GM21576 (cell line): Measurements from ENCODE around the gene CT45A3.
A peak's percentile ranks its signal among the peaks of the same experiment; 100 is the strongest.
"Not testable (repeated sequence)": the region's sequence is repeated elsewhere in the genome, so short reads cannot be mapped to it uniquely, and the experiment has no call there.

Experiments used
- ATAC-seq: cut with Tn5 transposase; IDR thresholded peaks from one replicate; pipeline ENCODE4 v1.9.1; 2021; ENCODE audit warnings: mild to moderate bottlenecking, moderate library complexity; ENCODE audit not compliant: unreplicated experiment

CT45A3 gene, protein sequence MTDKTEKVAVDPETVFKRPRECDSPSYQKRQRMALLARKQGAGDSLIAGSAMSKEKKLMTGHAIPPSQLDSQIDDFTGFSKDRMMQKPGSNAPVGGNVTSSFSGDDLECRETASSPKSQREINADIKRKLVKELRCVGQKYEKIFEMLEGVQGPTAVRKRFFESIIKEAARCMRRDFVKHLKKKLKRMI

DNA sequence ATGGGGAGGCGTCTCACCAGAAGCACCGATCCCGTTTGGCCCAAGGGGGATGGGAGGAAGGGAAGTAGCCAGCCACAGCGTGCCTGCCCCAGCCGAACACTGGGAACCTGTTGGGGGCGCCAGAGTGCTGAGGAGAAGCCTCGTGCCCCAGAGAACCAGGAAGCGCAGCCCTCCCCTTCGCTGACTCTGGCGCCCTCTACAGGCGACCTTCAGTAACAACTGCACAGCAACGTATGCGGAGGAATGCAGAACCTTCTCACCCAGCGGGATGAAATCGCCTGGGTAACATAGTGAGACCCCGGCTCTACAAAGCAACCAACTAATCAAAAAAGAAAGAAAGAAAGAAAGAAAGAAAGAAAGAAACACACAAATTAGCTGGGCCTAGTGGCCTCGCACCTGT is at the start of gene CT45A3:
Gene CT45A3, minus strand, starts transcription at position 101 of the 400 bp plus-strand sequence. CDS start 3,747 bp downstream, outside the sequence.
- not testable (repeated sequence) for ATAC-seq

DNA sequence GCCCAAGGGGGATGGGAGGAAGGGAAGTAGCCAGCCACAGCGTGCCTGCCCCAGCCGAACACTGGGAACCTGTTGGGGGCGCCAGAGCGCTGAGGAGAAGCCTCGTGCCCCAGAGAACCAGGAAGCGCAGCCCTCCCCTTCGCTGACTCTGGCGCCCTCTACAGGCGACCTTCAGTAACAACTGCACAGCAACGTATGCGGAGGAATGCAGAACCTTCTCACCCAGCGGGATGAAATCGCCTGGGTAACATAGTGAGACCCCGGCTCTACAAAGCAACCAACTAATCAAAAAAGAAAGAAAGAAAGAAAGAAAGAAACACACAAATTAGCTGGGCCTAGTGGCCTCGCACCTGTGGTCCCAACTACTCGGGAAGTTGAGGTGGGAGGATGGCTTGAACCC is 34.7 kb upstream of the CT45A3 start, which contains the start of gene CT45A6:
Gene CT45A6, minus strand, starts transcription at position 101 of the 400 bp plus-strand sequence. CDS start 3,794 bp downstream, outside the sequence.
- not testable (repeated sequence) for ATAC-seq

DNA sequence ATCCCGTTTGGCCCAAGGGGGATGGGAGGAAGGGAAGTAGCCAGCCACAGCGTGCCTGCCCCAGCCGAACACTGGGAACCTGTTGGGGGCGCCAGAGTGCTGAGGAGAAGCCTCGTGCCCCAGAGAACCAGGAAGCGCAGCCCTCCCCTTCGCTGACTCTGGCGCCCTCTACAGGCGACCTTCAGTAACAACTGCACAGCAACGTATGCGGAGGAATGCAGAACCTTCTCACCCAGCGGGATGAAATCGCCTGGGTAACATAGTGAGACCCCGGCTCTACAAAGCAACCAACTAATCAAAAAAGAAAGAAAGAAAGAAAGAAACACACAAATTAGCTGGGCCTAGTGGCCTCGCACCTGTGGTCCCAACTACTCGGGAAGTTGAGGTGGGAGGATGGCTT is 17.4 kb upstream of the CT45A3 start, which contains the start of gene CT45A5:
Gene CT45A5, minus strand, starts transcription at position 101 of the 400 bp plus-strand sequence. CDS start 3,774 bp downstream, outside the sequence.
- not testable (repeated sequence) for ATAC-seq

DNA sequence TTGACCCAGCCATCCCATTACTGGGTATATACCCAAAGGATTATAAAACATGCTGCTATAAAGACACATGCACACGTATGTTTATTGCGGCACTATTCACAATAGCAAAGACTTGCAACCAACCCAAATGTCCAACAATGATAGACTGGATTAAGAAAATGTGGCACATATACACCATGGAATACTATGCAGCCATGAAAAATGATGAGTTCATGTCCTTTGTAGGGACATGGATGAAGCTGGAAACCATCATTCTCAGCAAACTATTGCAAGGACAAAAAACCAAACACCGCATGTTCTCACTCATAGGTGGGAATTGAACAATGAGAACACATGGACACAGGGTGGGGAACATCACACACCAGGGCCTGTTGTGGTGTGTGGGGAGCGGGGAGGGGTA is 23.3 kb downstream of the CT45A3 start:
- not testable (repeated sequence) for ATAC-seq

DNA sequence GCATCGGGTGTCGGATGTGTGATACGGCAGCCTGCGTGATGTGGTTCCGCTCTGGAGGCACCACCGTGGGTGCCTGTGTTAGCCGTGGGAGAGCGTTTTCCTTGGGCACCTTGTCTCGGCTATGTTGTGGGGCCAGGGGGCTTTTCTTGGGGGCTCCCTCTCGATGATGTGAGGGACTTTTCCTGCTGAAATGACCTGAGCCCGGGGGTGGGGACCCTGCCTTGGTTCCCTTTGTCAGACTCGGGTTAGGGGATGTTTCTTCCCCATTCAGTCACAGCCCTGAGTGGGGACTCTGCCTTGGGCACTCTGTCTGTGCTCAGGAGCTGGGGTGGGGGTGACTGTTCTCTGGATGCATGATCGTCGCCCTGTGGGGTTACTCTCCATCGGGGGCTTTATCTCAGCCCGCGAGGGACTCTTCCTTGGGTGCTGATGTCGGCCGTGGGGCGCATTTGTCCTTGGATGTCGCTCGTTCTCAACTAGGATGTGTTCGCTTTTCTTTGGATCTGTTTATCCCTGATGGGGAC is 26.7 kb downstream of the CT45A3 start:
- no peak for ATAC-seq

DNA sequence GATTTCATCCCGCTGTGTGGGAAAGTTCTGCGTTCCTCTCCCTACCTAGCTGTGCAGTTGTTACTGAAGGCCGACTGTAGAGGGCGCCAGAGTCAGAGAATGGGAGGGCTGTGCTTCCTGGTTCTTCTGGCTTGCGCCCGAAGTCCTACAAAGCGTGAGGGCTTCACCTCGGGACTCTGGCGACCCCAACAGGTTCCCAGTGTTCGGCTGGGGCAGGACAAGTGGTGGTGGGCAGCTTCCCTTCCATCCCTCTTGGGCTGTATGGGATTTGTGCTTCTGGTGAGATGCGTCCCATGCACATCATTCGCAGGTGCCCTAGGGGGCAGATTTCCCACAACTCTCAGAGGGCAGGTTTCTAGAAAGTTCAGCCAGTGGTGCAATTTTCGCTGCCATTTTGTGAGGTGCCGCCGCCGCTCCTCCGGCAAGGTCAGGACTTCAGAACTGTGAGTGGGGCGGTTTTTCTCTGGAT is 27.3 kb downstream of the CT45A3 start:
- ATAC-seq: peak; percentile 81

DNA sequence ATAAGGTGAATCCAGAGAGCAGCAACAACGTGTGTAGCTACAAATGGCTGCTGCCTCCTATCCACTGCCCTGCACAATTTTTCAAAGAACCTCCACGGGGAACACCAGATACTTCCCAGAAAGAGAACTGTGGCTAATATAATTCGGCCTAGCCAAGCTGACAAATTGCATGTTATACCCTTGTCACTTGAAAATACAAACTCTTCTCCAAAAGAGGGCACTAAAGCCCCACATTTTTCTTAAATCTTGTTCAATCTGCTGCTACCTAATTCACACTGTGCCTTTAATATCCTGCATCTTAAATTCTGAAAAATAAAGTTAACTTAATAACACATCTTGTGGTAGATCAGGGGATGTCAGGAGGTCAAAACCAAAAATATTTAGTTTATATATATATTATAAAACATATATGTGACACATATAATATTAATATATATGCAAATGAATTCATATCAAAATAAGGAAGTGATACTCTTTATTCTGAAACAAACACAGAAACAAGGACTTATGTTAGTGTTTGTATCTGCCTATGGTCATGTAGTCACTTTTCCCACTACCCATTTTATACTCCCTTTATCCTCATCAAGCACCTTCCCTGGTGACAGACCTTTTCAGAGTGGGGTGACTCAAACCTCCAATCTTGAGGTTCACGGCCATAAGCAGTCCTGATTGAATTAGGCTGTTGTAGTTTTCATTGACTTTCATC is 30.5 kb downstream of the CT45A3 start:
- no peak for ATAC-seq

DNA sequence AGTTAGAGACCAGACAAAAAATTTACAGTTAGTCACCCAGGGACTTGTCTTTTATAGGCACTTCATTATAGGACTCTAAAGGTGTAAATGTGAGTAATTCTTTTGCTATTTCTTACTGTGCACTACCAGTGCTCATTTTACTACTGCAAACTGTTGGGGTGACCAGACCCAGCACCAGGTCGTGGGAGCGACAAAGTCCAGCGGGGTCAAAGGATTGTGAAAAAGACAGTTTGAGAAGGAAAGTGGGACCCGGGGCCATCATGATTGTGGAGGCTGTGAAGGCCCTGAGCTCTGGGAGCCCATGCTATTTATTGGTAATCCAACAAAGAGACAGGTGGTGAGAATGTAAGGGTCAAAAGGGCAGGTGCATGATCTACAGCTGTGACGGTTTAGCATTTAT is 33.3 kb downstream of the CT45A3 start:
- ATAC-seq: not testable (repeated sequence)

DNA sequence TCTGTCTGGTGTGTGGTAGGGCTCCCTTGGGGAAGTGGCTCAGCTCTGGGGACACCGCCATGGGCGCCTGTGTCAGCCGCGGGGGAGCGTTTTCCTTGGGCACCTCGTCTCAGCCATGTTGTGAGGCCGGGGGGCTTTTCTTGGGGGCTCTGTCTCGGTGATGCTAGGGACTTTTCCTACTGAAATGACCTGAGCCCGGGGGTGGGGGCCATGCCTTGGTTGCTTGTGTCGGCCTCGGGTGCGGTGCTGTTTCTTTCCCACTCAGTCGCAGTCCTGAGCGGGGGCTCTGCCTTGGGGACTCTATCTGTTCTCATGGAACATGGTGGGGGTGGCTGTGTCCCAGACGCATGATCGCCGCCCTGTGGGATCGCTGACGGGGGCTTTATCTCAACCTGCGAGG is 54.2 kb downstream of the CT45A3 start:
- ATAC-seq: no peak

DNA sequence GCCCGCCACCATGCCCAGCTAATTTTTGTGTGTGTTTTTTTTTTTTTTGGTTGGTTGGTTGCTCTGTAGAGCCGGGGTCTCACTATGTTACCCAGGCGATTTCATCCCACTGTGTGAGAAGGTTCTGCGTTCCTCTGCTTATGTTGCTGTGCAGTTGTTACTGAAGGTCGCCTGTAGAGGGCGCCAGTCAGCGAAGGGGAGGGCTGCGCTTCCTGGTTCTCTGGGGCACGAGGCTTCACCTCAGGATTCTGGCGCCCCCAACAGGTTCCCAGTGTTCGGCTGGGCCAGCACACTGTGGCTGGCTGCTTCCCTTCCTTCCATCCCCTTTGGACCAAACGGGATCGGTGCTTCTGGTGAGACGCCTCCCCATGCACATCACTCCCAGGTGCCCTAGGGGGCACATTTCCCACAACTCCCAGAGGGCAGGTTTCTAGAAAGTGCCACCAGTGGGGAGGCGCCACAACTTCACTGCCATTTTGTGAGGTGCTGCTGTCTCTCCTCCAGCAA is 54.8 kb downstream of the CT45A3 start, which contains the start of gene CT45A1:
Gene CT45A1, plus strand, starts transcription at position 457 of the 507 bp plus-strand sequence. CDS start 5,302 bp downstream, outside the sequence.
- not testable (repeated sequence) for ATAC-seq
